Sigmoid colon (tissue), 7 donors: ENCODE results near the gene BICC1. TPM values are rescaled to one million over a fixed set of nuclear protein-coding genes. Genes with fewer than 3 reads are reported as not detected.
A peak's percentile ranks its signal among the peaks of the same experiment; 100 is the strongest.

ENCODE experiments used
- DNase-seq: peaks from one replicate; pipeline ENCODE4 v3.0.0-alpha.2; 2019
- H3K27ac ChIP-seq, 4 donors: fragments of 200-600 bp; sonication (generic); one replicate each; pipeline ENCODE4 v1.5.1; 2016 to 2019; ENCODE audit warnings: mild to moderate bottlenecking in 1 of 4
- H3K27me3 ChIP-seq, 3 donors: fragments of 200-600 bp; sonication (generic); one replicate each; pipeline ENCODE4 v1.5.1; 2019; ENCODE audit warnings: mild to moderate bottlenecking in 1 of 3
- H3K36me3 ChIP-seq, 4 donors: fragments of 200-600 bp; sonication (generic); one replicate each; pipeline ENCODE4 v1.5.1; 2016 to 2019
- H3K4me1 ChIP-seq, 4 donors: fragments of 200-600 bp; sonication (generic); one replicate each; pipeline ENCODE4 v1.5.1; 2017 to 2019
- H3K4me3 ChIP-seq, 4 donors: fragments of 200-600 bp; sonication (generic); one replicate each; pipeline ENCODE4 v1.5.1; 2017 to 2019; ENCODE audit warnings: mild to moderate bottlenecking in 2 of 4, moderate library complexity in 1 of 4
- H3K9me3 ChIP-seq, 4 donors: fragments of 200-600 bp in 3 of 4; sonication (generic) in 3 of 4; one replicate each; pipeline versions ENCODE4 v1.5.1 to v1.6.1; 2013 to 2019
- EP300 ChIP-seq, 4 donors: sonication (generic); formaldehyde crosslinking; IDR thresholded peaks; one replicate each; pipeline ENCODE4 v1.6.1; 2017; ENCODE audit warnings: antibody characterized with exemption in 4 of 4
- POLR2A ChIP-seq, 2 donors: fragments of 450-650 bp; IDR thresholded peaks; one replicate each; pipeline ENCODE4 v1.6.1; 2016; ENCODE audit warnings: antibody characterized with exemption in 2 of 2, mild to moderate bottlenecking in 2 of 2, moderate library complexity in 2 of 2
- POLR2AphosphoS5 ChIP-seq, 4 donors: sonication (generic); formaldehyde crosslinking; IDR thresholded peaks; one replicate each; pipeline ENCODE4 v1.6.1; 2017; ENCODE audit warnings: antibody characterized with exemption in 4 of 4
- WGBS, 2 donors: extraction: QIAGEN DNeasy Blood & Tissue Kit; methylation state at CpG; one replicate each; pipeline ENCODE4 v1.1.7; 2013; 5-methylcytosine and 5-hydroxymethylcytosine counted together
- intact Hi-C: fragments of 100-400 bp; cut with DNase I; formaldehyde crosslinking; loops from one replicate; pipeline ENCODE4 v1.15.1; 2023
- polyA plus RNA-seq, 3 donors: library from polyadenylated mRNA; stranded (reverse); fragments of 200-250 nt; gene quantifications; one replicate each; pipeline ENCODE4 v1.2.3, GENCODE V29; 2013
- total RNA-seq, 4 donors: library from RNA; depleted of rRNA; stranded (reverse); fragments of >200 nt; gene quantifications; one replicate each; pipeline ENCODE4 v1.1.0, GENCODE V29; 2016
- TF ChIP-seq, protein P1 (sequence below), 4 experiments: fragments of 450-650 bp in 3 of 4; fragments of 200-600 bp in 1 of 4; IDR thresholded peaks; one replicate each; pipeline ENCODE4 v1.5.1; 2016 to 2019; ENCODE audit warnings: antibody characterized with exemption in 4 of 4, mild to moderate bottlenecking in 3 of 4, moderate library complexity in 2 of 4
- donor health status: healthy with polysubstance abuse.
- donor health status: Bipolar disorder and iron deficiency.
- donor health status: healthy.

The BICC1 gene
- total and polyA plus RNA-seq, 7 donors: 0.46 to 17.3 (median 7.9) TPM

DNA sequence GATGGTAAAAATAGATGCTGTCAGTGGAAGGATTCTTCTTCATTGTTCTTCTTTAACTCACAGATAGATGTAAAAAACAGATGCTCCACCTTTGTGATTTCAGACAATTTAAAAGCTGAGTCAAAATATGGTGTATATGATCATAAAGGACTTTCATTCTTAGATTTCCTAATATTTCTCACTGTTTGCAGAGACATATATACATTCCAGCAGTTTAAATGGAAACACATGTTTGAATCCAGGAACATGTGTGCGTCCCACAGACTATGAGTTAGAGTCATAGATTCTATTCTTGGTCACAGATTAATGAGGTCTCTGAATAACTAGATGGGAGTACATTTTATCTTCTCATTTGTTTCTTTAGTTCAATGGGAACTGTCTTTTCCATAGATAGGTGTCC is 109.6 kb downstream of the BICC1 start:
- TF ChIP-seq, protein P1, sequence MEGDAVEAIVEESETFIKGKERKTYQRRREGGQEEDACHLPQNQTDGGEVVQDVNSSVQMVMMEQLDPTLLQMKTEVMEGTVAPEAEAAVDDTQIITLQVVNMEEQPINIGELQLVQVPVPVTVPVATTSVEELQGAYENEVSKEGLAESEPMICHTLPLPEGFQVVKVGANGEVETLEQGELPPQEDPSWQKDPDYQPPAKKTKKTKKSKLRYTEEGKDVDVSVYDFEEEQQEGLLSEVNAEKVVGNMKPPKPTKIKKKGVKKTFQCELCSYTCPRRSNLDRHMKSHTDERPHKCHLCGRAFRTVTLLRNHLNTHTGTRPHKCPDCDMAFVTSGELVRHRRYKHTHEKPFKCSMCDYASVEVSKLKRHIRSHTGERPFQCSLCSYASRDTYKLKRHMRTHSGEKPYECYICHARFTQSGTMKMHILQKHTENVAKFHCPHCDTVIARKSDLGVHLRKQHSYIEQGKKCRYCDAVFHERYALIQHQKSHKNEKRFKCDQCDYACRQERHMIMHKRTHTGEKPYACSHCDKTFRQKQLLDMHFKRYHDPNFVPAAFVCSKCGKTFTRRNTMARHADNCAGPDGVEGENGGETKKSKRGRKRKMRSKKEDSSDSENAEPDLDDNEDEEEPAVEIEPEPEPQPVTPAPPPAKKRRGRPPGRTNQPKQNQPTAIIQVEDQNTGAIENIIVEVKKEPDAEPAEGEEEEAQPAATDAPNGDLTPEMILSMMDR (IDR thresholded peaks at IDR 0.05): no peak
- TF ChIP-seq POLR2AphosphoS5 (IDR thresholded peaks at IDR 0.05) (no peak), POLR2A (IDR thresholded peaks at IDR 0.05) (no peak), EP300 (IDR thresholded peaks at IDR 0.05) (no peak)
- Histone ChIP-seq H3K4me3 (no peak overlapping the region), H3K27ac (no peak overlapping the region), H3K36me3 (no peaks in the 10 kb centered on the region), H3K9me3 (no peaks in the 10 kb centered on the region), H3K27me3 (no peaks in the 10 kb centered on the region), H3K4me1 (no peaks in the 10 kb centered on the region)
- intact Hi-C loops: no loop called here
- WGBS, 2 donors: 91 to 94% methylated on average over 1 of the region's 1 CpG
- no peak for DNase-seq

DNA sequence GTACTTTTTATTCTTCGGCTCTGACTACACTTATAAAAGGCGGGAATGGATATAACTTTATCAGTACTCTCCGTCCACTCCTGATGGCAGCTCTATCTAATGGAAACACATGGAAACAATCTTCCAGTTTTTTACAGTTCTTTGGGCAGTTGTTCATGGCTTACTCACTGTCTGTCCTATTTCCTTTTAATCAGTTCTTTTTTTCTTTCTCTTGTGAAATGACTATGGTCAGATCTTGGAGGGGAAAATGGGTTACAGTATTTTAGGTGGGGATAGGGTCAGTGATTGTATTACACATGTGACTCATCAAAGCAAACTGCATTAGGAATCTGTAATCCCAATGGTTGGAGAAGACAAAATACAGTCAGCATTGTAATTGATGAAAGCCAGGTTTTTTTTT is 112.4 kb downstream of the BICC1 start:
- intact Hi-C loops: no loop called here
- no peaks in the 10 kb centered on the region for H3K27me3 ChIP-seq
- 59 to 79% methylated on average over 3 of the region's 3 CpGs for WGBS, 2 donors
- no peak for DNase-seq
- no peaks in the 10 kb centered on the region for H3K9me3 ChIP-seq
- no peaks in the 10 kb centered on the region for H3K36me3 ChIP-seq
- H3K4me3 ChIP-seq: no peak overlapping the region
- TF ChIP-seq, protein P1 (IDR thresholded peaks at IDR 0.05): no peak
- TF ChIP-seq POLR2A (IDR thresholded peaks at IDR 0.05) (no peak), POLR2AphosphoS5 (IDR thresholded peaks at IDR 0.05) (peak in 2 of 4 donors; percentile 24 to 28)
- H3K4me1 ChIP-seq: no peaks in the 10 kb centered on the region
- no peak overlapping the region for H3K27ac ChIP-seq

DNA sequence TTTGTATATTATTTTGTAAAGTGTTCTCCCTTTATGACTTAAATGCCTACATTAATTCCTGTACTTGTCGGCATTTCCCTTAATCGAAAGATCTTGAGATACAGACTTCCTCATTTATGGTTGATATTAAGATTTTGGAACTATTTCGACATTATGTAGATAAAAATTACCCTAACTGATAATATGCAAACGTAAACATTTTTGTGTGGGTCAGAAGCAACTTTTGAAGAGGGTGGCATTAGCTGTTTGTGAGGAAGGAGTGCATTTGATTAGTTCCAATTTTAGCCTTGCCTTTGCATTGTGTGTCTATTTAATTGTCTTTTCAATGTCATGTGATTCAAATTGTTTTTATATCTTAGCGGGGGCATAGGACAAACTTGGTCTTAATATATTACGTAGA is 114.7 kb downstream of the BICC1 start:
- DNase-seq: no peak
- Histone ChIP-seq H3K36me3 (no peaks in the 10 kb centered on the region), H3K9me3 (no peaks in the 10 kb centered on the region), H3K27me3 (no peaks in the 10 kb centered on the region), H3K27ac (no peak overlapping the region), H3K4me1 (no peaks in the 10 kb centered on the region), H3K4me3 (no peak overlapping the region)
- intact Hi-C loops: no loop called here
- 90 to 94% methylated on average over 6 of the region's 6 CpGs for WGBS, 2 donors
- no peak for TF ChIP-seq POLR2AphosphoS5 (IDR thresholded peaks at IDR 0.05)
- TF ChIP-seq, protein P1 (IDR thresholded peaks at IDR 0.05): no peak
- no peak for TF ChIP-seq POLR2A (IDR thresholded peaks at IDR 0.05)
- TF ChIP-seq EP300 (IDR thresholded peaks at IDR 0.05): no peak

DNA sequence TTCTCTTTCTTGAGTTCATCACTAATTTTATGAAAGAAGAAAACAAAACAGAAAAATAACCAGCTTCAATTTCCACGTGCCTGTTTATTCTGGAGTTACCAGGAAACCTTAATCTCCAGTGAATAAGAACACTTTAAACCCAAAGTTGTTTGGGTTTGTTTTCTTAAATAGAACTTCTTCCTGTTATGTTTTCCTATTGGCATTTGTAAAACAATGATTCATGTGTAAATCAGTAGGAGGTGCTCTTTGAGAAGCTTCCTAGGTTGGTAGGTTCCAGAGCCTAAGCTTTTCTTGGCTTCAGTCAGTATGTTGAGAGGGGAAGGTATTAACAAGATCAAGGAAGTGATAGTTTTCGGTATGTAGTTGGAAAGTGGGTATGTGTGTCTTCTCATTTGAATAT is 119.0 kb downstream of the BICC1 start:
- H3K9me3 ChIP-seq: no peaks in the 10 kb centered on the region
- H3K27me3 ChIP-seq: no peaks in the 10 kb centered on the region
- 71 to 82% methylated on average over 2 of the region's 2 CpGs for WGBS, 2 donors
- no peak for DNase-seq
- H3K4me1 ChIP-seq: no peaks in the 10 kb centered on the region
- no peaks in the 10 kb centered on the region for H3K36me3 ChIP-seq
- TF ChIP-seq, protein P1 (IDR thresholded peaks at IDR 0.05): no peak
- TF ChIP-seq EP300 (IDR thresholded peaks at IDR 0.05) (no peak), POLR2AphosphoS5 (IDR thresholded peaks at IDR 0.05) (no peak), POLR2A (IDR thresholded peaks at IDR 0.05) (no peak)
- H3K27ac ChIP-seq: no peak overlapping the region
- intact Hi-C loops: no loop called here
- H3K4me3 ChIP-seq: no peak overlapping the region

DNA sequence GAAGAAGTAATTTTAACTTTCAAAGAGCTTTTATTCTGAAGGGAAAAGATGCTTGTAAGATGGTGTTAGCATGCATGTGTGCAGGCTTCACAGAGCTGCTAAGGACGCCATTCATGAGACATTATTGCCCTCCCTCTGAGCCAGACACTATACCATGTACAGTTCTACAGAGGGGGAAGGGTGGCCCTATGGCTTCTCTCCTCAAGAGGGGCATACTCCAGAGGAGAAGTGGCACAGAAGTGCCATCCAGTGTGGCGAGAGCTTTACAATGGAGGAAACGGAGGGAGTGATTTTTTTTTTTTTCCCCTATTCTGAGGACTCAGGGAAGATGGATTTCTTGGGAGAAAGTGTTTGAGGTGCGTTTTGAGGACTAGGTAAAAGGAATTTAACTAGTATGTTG is 119.5 kb downstream of the BICC1 start:
- intact Hi-C loops: no loop called here
- Histone ChIP-seq H3K9me3 (no peaks in the 10 kb centered on the region), H3K36me3 (no peaks in the 10 kb centered on the region), H3K4me1 (no peaks in the 10 kb centered on the region), H3K27me3 (no peaks in the 10 kb centered on the region), H3K4me3 (no peak overlapping the region), H3K27ac (no peak overlapping the region)
- DNase-seq: no peak
- WGBS, 2 donors: 87% methylated on average over 4 of the region's 4 CpGs
- TF ChIP-seq EP300 (IDR thresholded peaks at IDR 0.05) (no peak), POLR2AphosphoS5 (IDR thresholded peaks at IDR 0.05) (no peak), POLR2A (IDR thresholded peaks at IDR 0.05) (no peak)
- TF ChIP-seq, protein P1 (IDR thresholded peaks at IDR 0.05): no peak
